WERI-Rb-1 (cell line): ENCODE data around the gene PRAMEF10.
"Not testable (repeated sequence)": the region's sequence is repeated elsewhere in the genome, so short reads cannot be mapped to it uniquely, and the experiment has no call there.

ENCODE experiments used
- DNase-seq: peaks from one replicate; pipeline ENCODE4 v3.0.0-alpha.2; 2020
- H3K27ac ChIP-seq: fragments of 250-450 bp; sonication (Bioruptor Pico); 2 replicates; pipeline ENCODE4 v1.5.1; 2020; ENCODE audit warnings: mild to moderate bottlenecking, moderate library complexity
- H3K27me3 ChIP-seq: fragments of 250-450 bp; sonication (Bioruptor Pico); 2 replicates; pipeline ENCODE4 v1.5.1; 2021; ENCODE audit warnings: mild to moderate bottlenecking, low read depth, moderate library complexity; ENCODE audit not compliant: insufficient read depth, severe bottlenecking
- H3K36me3 ChIP-seq: fragments of 250-450 bp; sonication (Bioruptor Pico); 2 replicates; pipeline ENCODE4 v1.5.1; 2020; ENCODE audit warnings: mild to moderate bottlenecking, moderate library complexity
- H3K4me3 ChIP-seq: 2 replicates; pipeline ENCODE4 v1.5.1; 2011; ENCODE audit warnings: low read depth, mild to moderate bottlenecking, control low read depth, low read length
- H3K9me3 ChIP-seq: fragments of 250-450 bp; sonication (Bioruptor Pico); 2 replicates; pipeline ENCODE4 v1.5.1; 2021; ENCODE audit warnings: mild to moderate bottlenecking, moderate library complexity; ENCODE audit not compliant: severe bottlenecking
- TF ChIP-seq, protein P1 (sequence below): IDR thresholded peaks from 2 replicates; pipeline ENCODE4 v1.5.1; 2011; ENCODE audit warnings: low read depth, mild to moderate bottlenecking, control low read depth, inconsistent platforms, low read length

PRAMEF10 gene

DNA sequence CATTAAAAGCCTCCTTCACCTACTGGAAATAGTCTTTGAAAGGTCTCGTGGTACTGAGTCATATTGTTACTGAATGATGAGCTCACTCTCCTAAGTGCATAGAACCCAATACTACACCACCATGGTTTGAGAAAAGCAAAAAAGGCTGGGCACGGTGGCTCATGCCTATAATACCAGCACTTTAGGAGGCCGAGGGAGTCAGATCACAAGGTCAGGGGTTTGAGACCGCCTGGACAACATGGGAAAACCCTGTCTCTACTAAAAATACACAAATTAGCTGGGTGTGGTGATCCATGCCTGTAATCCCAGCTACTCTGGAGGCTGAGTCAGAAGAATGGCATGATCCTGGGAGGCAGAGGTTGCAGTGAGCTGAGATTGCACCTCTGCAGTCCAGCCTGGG is 46.3 kb downstream of the PRAMEF10 start:
- DNase-seq = no peak
- no peaks in the 10 kb centered on the region for H3K9me3 ChIP-seq
- TF ChIP-seq, protein P1, sequence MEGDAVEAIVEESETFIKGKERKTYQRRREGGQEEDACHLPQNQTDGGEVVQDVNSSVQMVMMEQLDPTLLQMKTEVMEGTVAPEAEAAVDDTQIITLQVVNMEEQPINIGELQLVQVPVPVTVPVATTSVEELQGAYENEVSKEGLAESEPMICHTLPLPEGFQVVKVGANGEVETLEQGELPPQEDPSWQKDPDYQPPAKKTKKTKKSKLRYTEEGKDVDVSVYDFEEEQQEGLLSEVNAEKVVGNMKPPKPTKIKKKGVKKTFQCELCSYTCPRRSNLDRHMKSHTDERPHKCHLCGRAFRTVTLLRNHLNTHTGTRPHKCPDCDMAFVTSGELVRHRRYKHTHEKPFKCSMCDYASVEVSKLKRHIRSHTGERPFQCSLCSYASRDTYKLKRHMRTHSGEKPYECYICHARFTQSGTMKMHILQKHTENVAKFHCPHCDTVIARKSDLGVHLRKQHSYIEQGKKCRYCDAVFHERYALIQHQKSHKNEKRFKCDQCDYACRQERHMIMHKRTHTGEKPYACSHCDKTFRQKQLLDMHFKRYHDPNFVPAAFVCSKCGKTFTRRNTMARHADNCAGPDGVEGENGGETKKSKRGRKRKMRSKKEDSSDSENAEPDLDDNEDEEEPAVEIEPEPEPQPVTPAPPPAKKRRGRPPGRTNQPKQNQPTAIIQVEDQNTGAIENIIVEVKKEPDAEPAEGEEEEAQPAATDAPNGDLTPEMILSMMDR = no peak

DNA sequence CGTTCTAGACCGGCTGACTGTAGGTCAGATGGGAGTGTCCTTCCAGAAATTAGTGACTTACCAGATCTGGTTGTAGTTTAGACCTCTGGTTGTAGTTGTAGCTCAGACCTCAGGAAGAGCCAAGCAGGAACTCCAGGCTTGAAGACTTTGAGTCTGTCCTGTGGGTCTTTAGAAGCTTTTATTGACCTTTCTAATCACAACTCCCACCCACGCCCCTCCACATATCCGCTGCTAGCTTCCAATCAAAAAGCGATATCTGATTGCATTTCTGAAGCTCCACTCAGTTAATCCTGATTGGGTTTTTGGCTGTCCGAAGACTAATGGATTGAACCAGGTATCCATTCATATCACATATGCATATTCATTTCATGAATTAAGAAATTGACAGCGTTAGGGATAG is 49.5 kb downstream of the PRAMEF10 start, which contains the start of gene HNRNPCL1:
TSS of gene HNRNPCL1 (minus strand) at position 101 of the 400 bp plus-strand sequence. CDS start 431 bp downstream, outside the sequence.
- not testable (repeated sequence) for H3K27ac ChIP-seq, DNase-seq, H3K4me3 ChIP-seq, H3K9me3 ChIP-seq, H3K36me3 ChIP-seq
- H3K27me3 ChIP-seq = peaks cover 30% of the 10 kb centered on the region

More for the DNA sequence above, 46.3 kb downstream of the PRAMEF10 start:
- no peak overlapping the region for H3K27ac ChIP-seq
- H3K4me3 ChIP-seq = no peak overlapping the region
- no peaks in the 10 kb centered on the region for H3K36me3 ChIP-seq
- peaks cover 37% of the 10 kb centered on the region for H3K27me3 ChIP-seq
